ELF-1 (cell line): ENCODE results near the gene GLYATL2.

ENCODE experiments used
- DNase-seq: peaks from one replicate; pipeline ENCODE4 v3.0.0-alpha.2; 2016; ENCODE audit warnings: low read depth, low spot score

The GLYATL2 gene

GRCh38 chr11:58801302-58801701, 43.2 kb downstream of the GLYATL2 start:
- no peak for DNase-seq

- DNase-seq: no peak
These were observed 48.2 kb downstream of the GLYATL2 start for GRCh38 chr11:58796333-58796732.

DNA sequence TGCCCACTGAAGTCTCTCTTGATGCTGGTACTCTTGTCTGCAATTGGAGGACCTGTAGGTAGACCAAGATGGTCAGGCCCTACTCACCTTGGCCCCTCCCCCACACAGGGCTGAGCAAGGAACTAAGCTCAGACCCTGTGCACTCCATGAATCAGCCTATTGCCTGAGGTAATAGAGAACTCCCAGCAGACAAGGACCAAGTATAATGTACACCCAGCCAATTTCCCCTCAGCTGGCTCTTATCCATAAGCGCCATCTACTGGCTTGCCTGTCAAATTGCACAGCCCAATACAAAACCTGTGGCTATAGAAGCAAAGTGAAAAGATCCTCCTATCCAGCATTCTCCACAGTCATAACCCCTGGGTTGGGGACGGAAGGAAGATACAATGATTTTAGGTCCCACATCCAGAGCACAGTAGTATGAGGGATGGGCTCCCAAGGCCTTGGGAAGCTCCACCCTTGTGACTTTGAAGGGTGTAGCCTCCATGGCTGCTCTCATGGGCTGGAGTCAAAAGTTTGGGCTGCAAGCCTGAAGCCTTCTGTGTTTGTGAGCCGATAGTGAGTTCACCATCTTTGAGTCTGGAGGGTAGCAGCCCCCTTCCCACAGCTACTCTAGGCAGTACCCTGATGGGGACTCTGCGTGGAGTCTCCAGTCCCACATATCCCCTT, 56.0 kb downstream of the GLYATL2 start:
- DNase-seq: peak; percentile 56

DNA sequence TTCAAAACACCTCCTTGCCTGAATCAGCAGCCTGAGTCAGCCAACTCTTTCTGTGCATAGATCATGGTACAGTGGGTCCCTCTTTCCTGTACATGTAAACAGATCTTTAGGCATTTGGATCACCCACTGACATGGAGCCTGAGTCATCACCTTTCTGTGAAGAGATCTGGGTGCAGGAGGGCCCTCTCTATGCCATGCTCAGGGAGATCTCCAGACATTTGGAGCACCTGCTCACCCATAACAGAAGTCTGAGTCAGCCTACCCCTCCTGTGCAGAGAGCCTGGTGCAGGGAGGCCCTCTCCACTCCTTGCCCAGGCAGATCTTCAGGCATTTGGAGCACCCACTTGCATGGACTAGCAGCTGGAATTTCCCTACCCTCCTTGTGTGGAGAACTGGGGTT, 56.6 kb downstream of the GLYATL2 start:
- DNase-seq: no peak

GRCh38 chr11:58786693-58787092, 57.8 kb downstream of the GLYATL2 start:
- no peak for DNase-seq

DNA sequence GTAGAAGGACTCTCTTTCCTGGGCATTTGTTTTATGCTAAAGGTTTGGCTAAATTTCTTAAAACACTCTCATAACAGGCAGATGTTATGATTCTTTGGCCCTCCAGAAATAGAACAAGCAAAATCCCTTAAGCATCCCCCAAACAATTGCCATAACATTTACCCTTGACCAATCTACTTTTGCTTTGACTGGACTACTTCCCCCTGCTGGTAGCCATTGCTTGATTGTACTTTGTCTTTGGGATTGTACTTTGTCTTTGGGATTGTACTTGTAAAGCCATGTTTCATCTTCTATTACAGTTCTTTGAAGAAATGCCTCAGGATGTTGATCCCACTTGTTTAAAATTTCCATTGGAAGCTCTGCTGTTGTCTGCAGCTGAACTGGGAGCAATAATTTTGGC, 59.5 kb downstream of the GLYATL2 start:
- DNase-seq: no peak
